Activated naive CD4-positive, alpha-beta T cell treated with anti-CD3 and anti-CD28 coated beads, Interleukin-2, amount 10 ng/mL, durations not matched to agents 5 hours and 36 hours (primary cell): ENCODE results near the gene KCNJ8. TPM values are rescaled to one million over a fixed set of nuclear protein-coding genes. Genes with fewer than 3 reads are reported as not detected.

Experiments
- total RNA-seq, 2 experiments: library from RNA; stranded (reverse); gene quantifications; one replicate each; pipeline ENCODE4 v1.2.3, GENCODE V29; 2021

KCNJ8 gene
- not detected for total RNA-seq

GRCh38 chr12:21774358-21775132 is at the start of gene KCNJ8:
Gene KCNJ8, minus strand, starts transcription at chr12:21774706. Its CDS starts 1,090 bp downstream, at chr12:21773616.

Other genes with a start within 250 kb of the KCNJ8 start
- under 1 TPM; 0.20 to 0.29 TPM for gene SPX, start 248.4 kb downstream of the KCNJ8 start, total RNA-seq
- gene GYS2, start 169.9 kb downstream of the KCNJ8 start, total RNA-seq, result not detected
- gene LDHB, start 116.9 kb downstream of the KCNJ8 start, total RNA-seq, result 1,000 to 10,000 TPM; 1,210 to 1,348 TPM
- gene ABCC9, start 166.7 kb upstream of the KCNJ8 start, total RNA-seq, result not detected